ENCODE measurements around the gene PSMC1.

The PSMC1 gene

DNA sequence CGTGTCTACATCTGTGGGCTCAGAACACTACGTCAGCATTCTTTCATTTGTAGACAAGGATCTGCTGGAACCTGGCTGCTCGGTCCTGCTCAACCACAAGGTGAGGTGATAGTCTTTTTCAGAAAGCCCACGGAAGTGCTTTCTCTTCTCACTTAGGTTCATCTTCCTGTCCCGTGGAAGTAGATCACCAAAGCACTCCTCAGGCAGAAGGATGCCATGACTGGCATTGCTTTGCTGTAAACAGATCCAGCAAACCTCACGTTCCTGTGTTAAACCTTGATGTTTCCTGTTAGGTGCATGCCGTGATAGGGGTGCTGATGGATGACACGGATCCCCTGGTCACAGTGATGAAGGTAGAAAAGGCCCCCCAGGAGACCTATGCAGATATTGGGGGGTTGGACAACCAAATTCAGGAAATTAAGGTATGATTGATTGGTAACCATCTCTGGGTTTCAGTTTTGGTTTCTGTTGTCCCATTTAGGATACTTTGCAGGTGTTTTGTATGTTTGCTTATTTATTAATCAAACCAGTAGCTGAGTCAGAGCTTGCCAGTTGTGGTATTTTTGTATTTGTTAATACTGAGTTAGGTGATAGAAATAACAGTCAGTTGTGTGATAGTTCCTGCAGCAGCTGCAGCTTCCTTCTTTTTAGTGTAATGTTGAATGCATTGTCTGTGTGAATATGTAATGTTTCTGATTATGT, 7.5 kb downstream of the PSMC1 start:
- no peaks in the 10 kb centered on the region for H3K27me3 ChIP-seq (ENCODE audit: low read length)
- H3K27ac ChIP-seq (ENCODE audit: low read depth, low read length): no peak overlapping the region
- no peaks in the 10 kb centered on the region for H3K9me3 ChIP-seq (ENCODE audit: insufficient read depth, low read length)
- no peak overlapping the region for H3K9ac ChIP-seq (ENCODE audit: low read length)
- H3K79me2 ChIP-seq (ENCODE audit: insufficient read depth, low read length): peaks cover 4% of the 10 kb centered on the region
- no peak overlapping the region for H2AFZ ChIP-seq (ENCODE audit: low read depth, low read length, severe bottlenecking)
- no peak overlapping the region for H3K4me2 ChIP-seq (ENCODE audit: low read depth, low read length, poor library complexity, severe bottlenecking)
- H3K9me2 ChIP-seq (replicated peaks; ENCODE audit: insufficient read depth, low read length): no peaks in the 10 kb centered on the region
- peaks cover 3% of the 10 kb centered on the region; the same call in 1 of the 2 replicates for H3F3A ChIP-seq (ENCODE audit: insufficient read depth)
- no peaks in the 10 kb centered on the region for H4K20me1 ChIP-seq (ENCODE audit: low read depth, low read length)
- no peak overlapping the region for H3K4me3 ChIP-seq (ENCODE audit: insufficient read depth, low read length, poor library complexity, severe bottlenecking)
- no peak for TF ChIP-seq EZH2phosphoT487 (conservative IDR thresholded peaks at IDR 0.05; ENCODE audit: low read length)
- TF ChIP-seq, protein P1, sequence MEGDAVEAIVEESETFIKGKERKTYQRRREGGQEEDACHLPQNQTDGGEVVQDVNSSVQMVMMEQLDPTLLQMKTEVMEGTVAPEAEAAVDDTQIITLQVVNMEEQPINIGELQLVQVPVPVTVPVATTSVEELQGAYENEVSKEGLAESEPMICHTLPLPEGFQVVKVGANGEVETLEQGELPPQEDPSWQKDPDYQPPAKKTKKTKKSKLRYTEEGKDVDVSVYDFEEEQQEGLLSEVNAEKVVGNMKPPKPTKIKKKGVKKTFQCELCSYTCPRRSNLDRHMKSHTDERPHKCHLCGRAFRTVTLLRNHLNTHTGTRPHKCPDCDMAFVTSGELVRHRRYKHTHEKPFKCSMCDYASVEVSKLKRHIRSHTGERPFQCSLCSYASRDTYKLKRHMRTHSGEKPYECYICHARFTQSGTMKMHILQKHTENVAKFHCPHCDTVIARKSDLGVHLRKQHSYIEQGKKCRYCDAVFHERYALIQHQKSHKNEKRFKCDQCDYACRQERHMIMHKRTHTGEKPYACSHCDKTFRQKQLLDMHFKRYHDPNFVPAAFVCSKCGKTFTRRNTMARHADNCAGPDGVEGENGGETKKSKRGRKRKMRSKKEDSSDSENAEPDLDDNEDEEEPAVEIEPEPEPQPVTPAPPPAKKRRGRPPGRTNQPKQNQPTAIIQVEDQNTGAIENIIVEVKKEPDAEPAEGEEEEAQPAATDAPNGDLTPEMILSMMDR (IDR thresholded peaks at IDR 0.05; ENCODE audit: insufficient read depth, low read length, poor library complexity, severe bottlenecking): no peak
- peaks cover 20% of the 10 kb centered on the region; the same call in 1 of the 2 replicates for H3K36me3 ChIP-seq (ENCODE audit: low read length)

DNA sequence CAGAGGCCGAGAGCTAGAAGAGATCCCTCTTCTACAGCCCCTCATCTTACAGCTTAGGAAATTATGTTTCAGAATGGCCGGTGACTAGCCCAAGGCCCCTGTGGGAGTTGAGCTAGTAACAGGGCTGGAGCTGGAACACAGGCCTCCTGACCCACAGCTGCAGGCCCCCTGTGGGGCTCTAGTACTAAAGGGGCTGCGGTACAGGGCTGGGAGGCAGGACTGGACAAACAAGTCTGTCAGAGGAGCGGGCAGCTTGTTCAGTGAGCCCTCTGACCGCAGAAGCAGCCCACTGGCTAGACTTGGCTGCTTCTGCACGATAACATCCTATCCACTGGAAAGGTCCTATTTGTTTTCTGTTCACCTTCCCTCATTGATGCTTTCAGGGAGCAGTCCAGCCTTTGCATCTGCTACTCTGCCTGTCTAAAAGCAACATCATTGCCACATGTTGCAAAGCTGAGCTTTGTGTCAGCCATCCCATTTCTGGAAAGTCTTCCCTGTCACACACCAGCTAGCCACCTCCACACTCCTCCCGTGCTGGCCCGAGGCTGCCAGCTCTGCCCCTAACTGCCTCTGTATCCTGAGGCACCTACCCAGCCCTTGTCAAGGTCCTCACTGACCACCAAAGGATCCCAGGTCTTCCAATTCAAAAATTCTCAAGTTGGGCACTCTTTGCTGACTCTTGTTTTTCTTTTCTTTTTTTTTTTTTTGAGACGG, 10.2 kb downstream of the PSMC1 start:
- Histone ChIP-seq H3K9ac (ENCODE audit: low read length) (no peak overlapping the region), H3K27ac (ENCODE audit: low read depth, low read length) (no peak overlapping the region), H4K20me1 (ENCODE audit: low read depth, low read length) (no peaks in the 10 kb centered on the region), H3K4me3 (ENCODE audit: insufficient read depth, low read length, poor library complexity, severe bottlenecking) (no peak overlapping the region), H3K4me2 (ENCODE audit: low read depth, low read length, poor library complexity, severe bottlenecking) (no peak overlapping the region), H3K36me3 (ENCODE audit: low read length) (peaks cover 19% of the 10 kb centered on the region; the same call in 1 of the 2 replicates), H3F3A (ENCODE audit: insufficient read depth) (peaks cover 3% of the 10 kb centered on the region; the same call in 1 of the 2 replicates), H3K9me3 (ENCODE audit: insufficient read depth, low read length) (no peaks in the 10 kb centered on the region), H3K9me2 (replicated peaks; ENCODE audit: insufficient read depth, low read length) (no peaks in the 10 kb centered on the region), H2AFZ (ENCODE audit: low read depth, low read length, severe bottlenecking) (no peak overlapping the region), H3K79me2 (ENCODE audit: insufficient read depth, low read length) (no peaks in the 10 kb centered on the region), H3K27me3 (ENCODE audit: low read length) (no peaks in the 10 kb centered on the region)
- TF ChIP-seq, protein P1 (IDR thresholded peaks at IDR 0.05; ENCODE audit: insufficient read depth, low read length, poor library complexity, severe bottlenecking): no peak
- TF ChIP-seq EZH2phosphoT487 (conservative IDR thresholded peaks at IDR 0.05; ENCODE audit: low read length): no peak

DNA sequence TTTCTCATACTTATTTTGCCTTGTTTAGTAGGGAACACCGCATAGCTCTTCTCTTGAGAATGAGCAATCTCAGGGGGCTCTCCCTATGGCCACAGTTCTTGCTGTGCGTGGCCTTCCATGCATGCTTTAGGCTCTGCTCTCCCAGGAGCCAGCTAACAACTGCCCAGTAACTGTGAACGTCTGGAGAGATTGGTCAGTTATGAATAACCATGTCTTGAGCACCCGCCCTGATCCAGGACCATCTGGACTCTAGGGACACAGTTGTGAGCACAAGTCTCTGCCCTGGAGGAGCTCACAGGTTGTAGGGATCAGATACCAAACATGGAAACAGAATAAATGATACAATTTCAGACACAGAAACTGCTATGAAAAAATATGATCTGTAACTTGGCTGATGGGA, 12.1 kb downstream of the PSMC1 start:
- no peak overlapping the region for H3K27ac ChIP-seq (ENCODE audit: low read depth, low read length)
- no peak overlapping the region for H3K4me3 ChIP-seq (ENCODE audit: insufficient read depth, low read length, poor library complexity, severe bottlenecking)
- H3K9me3 ChIP-seq (ENCODE audit: insufficient read depth, low read length): no peaks in the 10 kb centered on the region
- no peaks in the 10 kb centered on the region for H3K79me2 ChIP-seq (ENCODE audit: insufficient read depth, low read length)
- H3K9ac ChIP-seq (ENCODE audit: low read length): no peak overlapping the region
- no peak overlapping the region for H3K4me2 ChIP-seq (ENCODE audit: low read depth, low read length, poor library complexity, severe bottlenecking)
- no peak overlapping the region for H2AFZ ChIP-seq (ENCODE audit: low read depth, low read length, severe bottlenecking)
- no peaks in the 10 kb centered on the region for H4K20me1 ChIP-seq (ENCODE audit: low read depth, low read length)
- H3K9me2 ChIP-seq (replicated peaks; ENCODE audit: insufficient read depth, low read length): no peaks in the 10 kb centered on the region
- TF ChIP-seq, protein P1 (IDR thresholded peaks at IDR 0.05; ENCODE audit: insufficient read depth, low read length, poor library complexity, severe bottlenecking): no peak
- TF ChIP-seq EZH2phosphoT487 (conservative IDR thresholded peaks at IDR 0.05; ENCODE audit: low read length): no peak
- H3K36me3 ChIP-seq (ENCODE audit: low read length): peaks cover 24% of the 10 kb centered on the region; the same call in 1 of the 2 replicates
- no peaks in the 10 kb centered on the region for H3K27me3 ChIP-seq (ENCODE audit: low read length)
- H3F3A ChIP-seq (ENCODE audit: insufficient read depth): no peaks in the 10 kb centered on the region
